ENCODE data around the gene XIRP2. TPM values are rescaled to one million over a fixed set of nuclear protein-coding genes. Genes with fewer than 3 reads are reported as not detected.

Gene XIRP2
- total and polyA plus RNA-seq, 4 donors, result under 0.01 to 0.14 (median 0.01) TPM; not detected in 1

DNA sequence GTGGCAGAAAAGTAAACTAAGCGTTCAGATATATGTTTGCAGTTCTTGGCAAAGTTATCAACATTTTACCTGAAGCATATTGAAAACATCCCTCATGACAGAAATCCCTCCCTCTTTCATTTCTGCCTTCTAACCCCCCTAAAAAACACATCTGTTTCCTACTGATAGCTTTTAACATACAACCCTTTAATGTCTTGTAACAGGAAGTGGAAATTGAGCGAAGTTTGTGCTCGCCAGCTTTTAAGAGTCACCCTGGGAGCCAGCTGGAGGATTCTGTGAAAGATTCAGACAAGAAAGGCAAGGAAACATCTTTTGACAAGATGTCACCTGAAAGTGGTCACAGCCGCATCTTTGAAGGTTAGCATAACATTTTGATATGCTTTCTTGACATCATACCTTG, 247.4 kb downstream of the XIRP2 start:
- no peaks in the 10 kb centered on the region for H3K27me3 ChIP-seq (ENCODE audit: control insufficient read depth in 4 of 4, insufficient read depth in 4 of 4, low read length in 3 of 4)
- H3K9me3 ChIP-seq (ENCODE audit: control insufficient read depth in 4 of 4, low read length in 3 of 4), result no peaks in the 10 kb centered on the region
- no peak overlapping the region for H3K4me3 ChIP-seq (ENCODE audit: low read depth in 1 of 3, low read length in 3 of 3)
- 45% methylated on average over 4 of the region's 4 CpGs for WGBS
- H3K36me3 ChIP-seq (ENCODE audit: control insufficient read depth in 4 of 4, insufficient read depth in 3 of 4, low read depth in 1 of 4, low read length in 3 of 4), result no peaks in the 10 kb centered on the region
- no peak for DNase-seq (ENCODE audit: low spot score)
- no peak overlapping the region for H3K9ac ChIP-seq (ENCODE audit: low read depth in 1 of 2, low read length in 2 of 2)
- H3K27ac ChIP-seq (ENCODE audit: low read depth in 1 of 2, low read length in 2 of 2), result no peak overlapping the region
- no peaks in the 10 kb centered on the region for H3K4me1 ChIP-seq (ENCODE audit: control insufficient read depth in 4 of 4, insufficient read depth in 4 of 4, low read length in 3 of 4)
- TF ChIP-seq SP1 (IDR thresholded peaks at IDR 0.05) (no peak), JUND (IDR thresholded peaks at IDR 0.05) (no peak), HNF4G (IDR thresholded peaks at IDR 0.05) (no peak), YY1 (IDR thresholded peaks at IDR 0.05) (no peak)
- TF ChIP-seq, protein P1, sequence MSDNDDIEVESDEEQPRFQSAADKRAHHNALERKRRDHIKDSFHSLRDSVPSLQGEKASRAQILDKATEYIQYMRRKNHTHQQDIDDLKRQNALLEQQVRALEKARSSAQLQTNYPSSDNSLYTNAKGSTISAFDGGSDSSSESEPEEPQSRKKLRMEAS (IDR thresholded peaks at IDR 0.05), result no peak
- TF ChIP-seq, protein P2, sequence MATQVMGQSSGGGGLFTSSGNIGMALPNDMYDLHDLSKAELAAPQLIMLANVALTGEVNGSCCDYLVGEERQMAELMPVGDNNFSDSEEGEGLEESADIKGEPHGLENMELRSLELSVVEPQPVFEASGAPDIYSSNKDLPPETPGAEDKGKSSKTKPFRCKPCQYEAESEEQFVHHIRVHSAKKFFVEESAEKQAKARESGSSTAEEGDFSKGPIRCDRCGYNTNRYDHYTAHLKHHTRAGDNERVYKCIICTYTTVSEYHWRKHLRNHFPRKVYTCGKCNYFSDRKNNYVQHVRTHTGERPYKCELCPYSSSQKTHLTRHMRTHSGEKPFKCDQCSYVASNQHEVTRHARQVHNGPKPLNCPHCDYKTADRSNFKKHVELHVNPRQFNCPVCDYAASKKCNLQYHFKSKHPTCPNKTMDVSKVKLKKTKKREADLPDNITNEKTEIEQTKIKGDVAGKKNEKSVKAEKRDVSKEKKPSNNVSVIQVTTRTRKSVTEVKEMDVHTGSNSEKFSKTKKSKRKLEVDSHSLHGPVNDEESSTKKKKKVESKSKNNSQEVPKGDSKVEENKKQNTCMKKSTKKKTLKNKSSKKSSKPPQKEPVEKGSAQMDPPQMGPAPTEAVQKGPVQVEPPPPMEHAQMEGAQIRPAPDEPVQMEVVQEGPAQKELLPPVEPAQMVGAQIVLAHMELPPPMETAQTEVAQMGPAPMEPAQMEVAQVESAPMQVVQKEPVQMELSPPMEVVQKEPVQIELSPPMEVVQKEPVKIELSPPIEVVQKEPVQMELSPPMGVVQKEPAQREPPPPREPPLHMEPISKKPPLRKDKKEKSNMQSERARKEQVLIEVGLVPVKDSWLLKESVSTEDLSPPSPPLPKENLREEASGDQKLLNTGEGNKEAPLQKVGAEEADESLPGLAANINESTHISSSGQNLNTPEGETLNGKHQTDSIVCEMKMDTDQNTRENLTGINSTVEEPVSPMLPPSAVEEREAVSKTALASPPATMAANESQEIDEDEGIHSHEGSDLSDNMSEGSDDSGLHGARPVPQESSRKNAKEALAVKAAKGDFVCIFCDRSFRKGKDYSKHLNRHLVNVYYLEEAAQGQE (IDR thresholded peaks at IDR 0.05), result no peak
- TF ChIP-seq, protein P3, sequence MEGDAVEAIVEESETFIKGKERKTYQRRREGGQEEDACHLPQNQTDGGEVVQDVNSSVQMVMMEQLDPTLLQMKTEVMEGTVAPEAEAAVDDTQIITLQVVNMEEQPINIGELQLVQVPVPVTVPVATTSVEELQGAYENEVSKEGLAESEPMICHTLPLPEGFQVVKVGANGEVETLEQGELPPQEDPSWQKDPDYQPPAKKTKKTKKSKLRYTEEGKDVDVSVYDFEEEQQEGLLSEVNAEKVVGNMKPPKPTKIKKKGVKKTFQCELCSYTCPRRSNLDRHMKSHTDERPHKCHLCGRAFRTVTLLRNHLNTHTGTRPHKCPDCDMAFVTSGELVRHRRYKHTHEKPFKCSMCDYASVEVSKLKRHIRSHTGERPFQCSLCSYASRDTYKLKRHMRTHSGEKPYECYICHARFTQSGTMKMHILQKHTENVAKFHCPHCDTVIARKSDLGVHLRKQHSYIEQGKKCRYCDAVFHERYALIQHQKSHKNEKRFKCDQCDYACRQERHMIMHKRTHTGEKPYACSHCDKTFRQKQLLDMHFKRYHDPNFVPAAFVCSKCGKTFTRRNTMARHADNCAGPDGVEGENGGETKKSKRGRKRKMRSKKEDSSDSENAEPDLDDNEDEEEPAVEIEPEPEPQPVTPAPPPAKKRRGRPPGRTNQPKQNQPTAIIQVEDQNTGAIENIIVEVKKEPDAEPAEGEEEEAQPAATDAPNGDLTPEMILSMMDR (IDR thresholded peaks at IDR 0.05; ENCODE audit: low read depth, low read length, missing input control), result no peak

DNA sequence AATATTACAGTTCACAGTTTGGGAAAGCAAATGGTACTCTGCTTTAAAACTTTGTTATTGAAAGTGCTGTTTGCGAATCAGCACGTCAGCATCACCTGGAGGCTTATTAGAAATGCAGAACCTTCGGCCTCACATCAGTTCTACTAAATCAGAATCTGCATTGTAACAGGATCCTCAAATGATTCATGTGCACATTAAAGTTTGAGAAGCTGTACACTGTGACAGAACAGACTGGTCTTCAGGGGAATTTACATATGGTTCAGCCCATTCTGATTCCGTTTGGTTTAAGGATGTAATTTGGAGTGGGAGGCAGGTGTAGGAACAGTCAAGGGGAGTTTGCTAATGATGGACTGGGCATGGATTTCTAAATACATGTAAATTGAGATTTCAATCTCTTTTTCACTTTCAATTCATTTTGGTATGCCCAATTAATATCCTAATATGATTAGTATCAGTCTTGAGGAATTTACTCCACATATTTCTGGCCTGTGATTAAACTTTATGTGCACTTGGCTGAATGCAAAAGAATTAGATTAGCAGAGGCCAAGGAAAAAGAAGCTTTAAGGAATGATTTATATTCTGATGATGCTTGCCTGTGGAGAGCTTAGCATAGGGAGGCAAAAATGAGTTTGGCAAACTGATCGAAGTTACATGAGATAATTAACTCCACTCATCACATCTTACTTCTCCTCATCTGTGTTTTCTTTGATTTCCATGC, 248.8 kb downstream of the XIRP2 start:
- Histone ChIP-seq H3K9ac (ENCODE audit: low read depth in 1 of 2, low read length in 2 of 2) (no peak overlapping the region), H3K27me3 (ENCODE audit: control insufficient read depth in 4 of 4, insufficient read depth in 4 of 4, low read length in 3 of 4) (no peaks in the 10 kb centered on the region), H3K4me3 (ENCODE audit: low read depth in 1 of 3, low read length in 3 of 3) (no peak overlapping the region), H3K4me1 (ENCODE audit: control insufficient read depth in 4 of 4, insufficient read depth in 4 of 4, low read length in 3 of 4) (no peaks in the 10 kb centered on the region), H3K27ac (ENCODE audit: low read depth in 1 of 2, low read length in 2 of 2) (no peak overlapping the region), H3K36me3 (ENCODE audit: control insufficient read depth in 4 of 4, insufficient read depth in 3 of 4, low read depth in 1 of 4, low read length in 3 of 4) (no peaks in the 10 kb centered on the region), H3K9me3 (ENCODE audit: control insufficient read depth in 4 of 4, low read length in 3 of 4) (no peaks in the 10 kb centered on the region)
- TF ChIP-seq HNF4G (IDR thresholded peaks at IDR 0.05), result no peak
- no peak for TF ChIP-seq FOXA1 (IDR thresholded peaks at IDR 0.05)
- TF ChIP-seq HNF4A (conservative IDR thresholded peaks at IDR 0.05), result no peak
- TF ChIP-seq TAF1 (conservative IDR thresholded peaks at IDR 0.05), result no peak
- TF ChIP-seq, protein P4, sequence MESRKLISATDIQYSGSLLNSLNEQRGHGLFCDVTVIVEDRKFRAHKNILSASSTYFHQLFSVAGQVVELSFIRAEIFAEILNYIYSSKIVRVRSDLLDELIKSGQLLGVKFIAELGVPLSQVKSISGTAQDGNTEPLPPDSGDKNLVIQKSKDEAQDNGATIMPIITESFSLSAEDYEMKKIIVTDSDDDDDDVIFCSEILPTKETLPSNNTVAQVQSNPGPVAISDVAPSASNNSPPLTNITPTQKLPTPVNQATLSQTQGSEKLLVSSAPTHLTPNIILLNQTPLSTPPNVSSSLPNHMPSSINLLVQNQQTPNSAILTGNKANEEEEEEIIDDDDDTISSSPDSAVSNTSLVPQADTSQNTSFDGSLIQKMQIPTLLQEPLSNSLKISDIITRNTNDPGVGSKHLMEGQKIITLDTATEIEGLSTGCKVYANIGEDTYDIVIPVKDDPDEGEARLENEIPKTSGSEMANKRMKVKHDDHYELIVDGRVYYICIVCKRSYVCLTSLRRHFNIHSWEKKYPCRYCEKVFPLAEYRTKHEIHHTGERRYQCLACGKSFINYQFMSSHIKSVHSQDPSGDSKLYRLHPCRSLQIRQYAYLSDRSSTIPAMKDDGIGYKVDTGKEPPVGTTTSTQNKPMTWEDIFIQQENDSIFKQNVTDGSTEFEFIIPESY (IDR thresholded peaks at IDR 0.05), result no peak
- no peak for TF ChIP-seq SP1 (IDR thresholded peaks at IDR 0.05)
- no peak for TF ChIP-seq RXRA (IDR thresholded peaks at IDR 0.05)
- TF ChIP-seq, protein P1 (IDR thresholded peaks at IDR 0.05), result no peak
- no peak for TF ChIP-seq RAD21 (IDR thresholded peaks at IDR 0.05)
- TF ChIP-seq, protein P5, sequence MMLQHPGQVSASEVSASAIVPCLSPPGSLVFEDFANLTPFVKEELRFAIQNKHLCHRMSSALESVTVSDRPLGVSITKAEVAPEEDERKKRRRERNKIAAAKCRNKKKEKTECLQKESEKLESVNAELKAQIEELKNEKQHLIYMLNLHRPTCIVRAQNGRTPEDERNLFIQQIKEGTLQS (IDR thresholded peaks at IDR 0.05), result no peak
- TF ChIP-seq EGR1 (IDR thresholded peaks at IDR 0.05; ENCODE audit: low read depth in 2 of 2), result no peak
- no peak for TF ChIP-seq NR2F2 (IDR thresholded peaks at IDR 0.05)
- no peak for TF ChIP-seq GABPA (IDR thresholded peaks at IDR 0.05 in 1 of 2, conservative IDR thresholded peaks at IDR 0.05 in 1 of 2)
- no peak for TF ChIP-seq JUND (IDR thresholded peaks at IDR 0.05)
- no peak for TF ChIP-seq YY1 (IDR thresholded peaks at IDR 0.05)
- WGBS, result 71% methylated on average over 5 of the region's 5 CpGs
- DNase-seq (ENCODE audit: low spot score), result no peak

All from liver (tissue), 9 donors.